HG02981 (cell line): ENCODE measurements around the gene TGM6.

Source experiments
- ATAC-seq: cut with Tn5 transposase; IDR thresholded peaks from one replicate; pipeline ENCODE4 v1.9.1; 2021; ENCODE audit warnings: mild to moderate bottlenecking, moderate library complexity; ENCODE audit not compliant: unreplicated experiment

The TGM6 gene

DNA sequence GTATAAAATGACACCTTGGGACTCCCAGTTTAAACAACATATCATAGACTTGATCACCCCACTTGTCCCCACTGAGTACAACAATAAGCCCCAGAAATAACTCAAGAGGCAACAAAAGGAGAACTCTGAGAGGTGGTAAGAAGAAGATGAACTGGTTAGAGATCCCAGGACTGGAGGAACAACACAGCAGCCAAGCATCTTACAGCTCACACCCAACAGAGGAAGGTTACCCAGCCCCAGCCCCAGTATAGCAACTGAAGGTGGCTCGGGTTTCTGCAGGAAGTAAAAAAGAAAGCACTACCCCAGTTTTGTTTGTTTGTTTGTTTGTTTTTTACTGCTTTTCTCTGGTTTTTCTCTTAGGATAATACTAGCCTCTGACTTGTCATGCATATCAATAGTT, 17.1 kb upstream of the TGM6 start:
- no peak for ATAC-seq

DNA sequence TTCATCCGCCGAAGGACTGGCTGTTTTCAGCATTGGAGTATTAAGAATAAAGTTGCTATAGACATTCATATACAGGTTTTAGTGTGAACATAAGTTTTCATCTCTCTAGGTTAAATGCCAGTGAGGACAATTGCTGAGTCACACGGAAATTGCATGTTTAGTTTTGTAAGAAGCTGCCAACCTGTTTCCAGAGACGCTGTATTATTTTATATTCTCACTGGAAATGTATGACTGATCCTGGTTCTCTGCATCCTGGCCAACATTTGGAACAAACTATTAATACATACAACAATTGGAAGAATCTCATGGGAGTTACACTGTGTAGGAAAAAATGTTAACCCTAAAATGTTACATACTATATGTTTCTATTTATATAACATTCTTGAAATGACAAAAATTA, 16.7 kb upstream of the TGM6 start:
- no peak for ATAC-seq

DNA sequence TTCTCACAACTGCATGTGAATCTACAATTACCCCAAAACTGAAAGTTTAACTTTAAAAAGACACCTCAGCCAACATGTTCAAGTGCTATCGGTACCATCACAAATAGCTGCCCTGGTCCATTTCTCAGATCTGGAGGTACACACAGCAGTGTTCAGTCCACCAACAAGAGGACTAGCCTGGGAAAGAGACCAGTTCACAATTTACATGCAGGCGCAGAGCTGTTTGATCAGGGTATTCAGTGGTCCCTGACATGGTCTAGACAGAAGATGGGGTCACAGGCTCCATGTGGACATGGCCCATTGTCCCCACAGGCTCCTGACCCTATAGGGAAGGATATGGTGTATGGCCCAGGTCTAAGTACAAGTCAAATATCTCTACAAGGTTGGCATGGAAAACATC, 15.6 kb upstream of the TGM6 start:
- no peak for ATAC-seq

- ATAC-seq, result no peak
Measured at GRCh38 chr20:2365666-2366065, 15.0 kb upstream of the TGM6 start.

GRCh38 chr20:2368621-2369020, 12.1 kb upstream of the TGM6 start:
- no peak for ATAC-seq

DNA sequence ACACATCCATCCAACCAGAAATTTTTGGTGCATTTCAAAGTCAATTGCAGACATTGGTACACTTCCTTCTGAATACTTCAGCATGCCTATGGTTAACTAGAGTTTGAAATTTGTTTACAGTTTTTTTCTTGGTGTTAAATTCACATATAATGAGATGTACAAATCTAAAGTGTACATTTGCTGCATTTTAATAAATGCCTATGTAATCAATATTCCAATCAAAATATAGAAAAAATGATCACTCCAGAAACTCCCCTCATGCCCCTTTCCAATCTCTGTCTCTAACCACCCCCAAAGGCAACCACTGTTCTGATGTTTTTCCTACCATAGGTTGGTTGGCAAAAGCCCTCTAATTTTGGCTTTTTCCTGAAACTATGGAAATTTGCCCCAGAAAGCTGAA, 7.6 kb upstream of the TGM6 start:
- ATAC-seq, result no peak

GRCh38 chr20:2374346-2375125, 6.2 kb upstream of the TGM6 start:
- no peak for ATAC-seq

DNA sequence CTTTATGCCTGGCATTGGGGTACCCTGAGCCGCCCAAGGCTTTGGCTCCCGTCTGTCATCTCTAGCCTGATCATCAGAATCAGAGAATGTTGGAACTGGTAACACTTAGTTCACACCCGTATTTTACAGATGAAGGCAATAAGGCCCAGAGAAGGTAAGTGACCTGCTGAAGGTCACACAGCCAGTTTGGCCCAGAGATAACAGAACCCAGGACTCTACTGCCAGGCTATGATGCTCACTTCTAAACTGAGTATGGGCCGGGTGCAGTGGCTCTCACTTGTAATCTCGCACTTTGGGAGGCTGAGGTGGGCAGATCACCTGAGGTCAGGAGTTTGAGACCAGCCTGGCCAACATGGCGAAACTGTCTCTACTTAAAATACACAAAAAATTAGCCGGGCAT, 1.8 kb upstream of the TGM6 start:
- ATAC-seq, result no peak

DNA sequence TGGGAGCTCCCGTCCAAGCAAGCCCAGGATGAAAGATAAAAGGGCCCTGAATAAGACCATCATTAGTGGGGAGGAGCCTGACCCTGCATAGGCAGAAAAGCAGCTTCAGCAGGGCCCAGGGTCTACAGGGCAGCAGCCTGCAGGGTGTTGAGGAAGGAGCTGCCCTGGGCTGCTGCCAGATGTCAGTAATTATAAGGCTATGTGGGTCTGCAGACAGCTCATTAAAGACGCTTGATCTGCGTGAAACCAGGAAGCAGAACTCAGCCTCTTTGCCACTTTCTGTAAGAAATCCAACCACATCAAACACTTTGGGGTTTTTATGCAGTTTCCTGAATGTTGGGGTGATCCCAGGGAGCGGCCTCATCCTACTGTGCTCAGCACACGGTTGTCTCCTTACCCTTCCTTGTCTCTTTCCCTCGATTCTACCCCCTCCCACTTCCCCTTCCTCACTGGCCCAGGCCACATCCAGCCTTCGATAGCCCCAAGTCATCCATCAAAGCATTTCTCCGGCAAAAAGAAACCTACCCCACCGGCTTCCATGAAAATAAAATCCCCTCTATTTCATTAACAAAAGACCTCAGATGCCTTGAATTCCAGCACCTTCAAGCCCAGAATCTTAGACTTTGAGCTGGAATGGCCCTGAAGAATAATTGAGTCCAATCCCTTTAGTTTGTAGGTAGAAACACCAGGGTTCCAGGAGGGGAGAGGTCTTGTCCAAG, 1.0 kb upstream of the TGM6 start:
- no peak for ATAC-seq

- no peak for ATAC-seq
Measured at GRCh38 chr20:2381303-2381702, 602 bp downstream of the TGM6 start.

- no peak for ATAC-seq
Measured at GRCh38 chr20:2382833-2383232, 2.1 kb downstream of the TGM6 start.

DNA sequence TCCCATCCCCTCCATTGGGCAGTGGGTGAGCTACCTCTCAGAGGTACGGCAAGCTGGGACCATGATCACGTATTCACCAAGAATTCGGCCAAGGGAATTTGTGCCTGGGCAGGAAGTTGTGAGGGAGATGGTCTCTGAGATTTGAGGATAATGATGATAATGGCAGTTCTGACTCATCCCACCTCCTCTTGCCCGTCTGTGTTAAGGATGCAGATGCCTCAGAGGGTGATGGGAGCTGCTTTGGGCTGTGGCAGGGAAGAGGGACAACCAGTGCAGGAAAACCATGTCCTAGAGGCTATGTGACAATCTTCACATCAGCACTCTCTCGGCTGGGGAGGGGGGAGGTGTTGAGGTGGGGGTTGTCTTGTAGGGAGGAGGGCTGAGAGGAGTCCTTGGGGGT, 4.3 kb downstream of the TGM6 start:
- no peak for ATAC-seq

DNA sequence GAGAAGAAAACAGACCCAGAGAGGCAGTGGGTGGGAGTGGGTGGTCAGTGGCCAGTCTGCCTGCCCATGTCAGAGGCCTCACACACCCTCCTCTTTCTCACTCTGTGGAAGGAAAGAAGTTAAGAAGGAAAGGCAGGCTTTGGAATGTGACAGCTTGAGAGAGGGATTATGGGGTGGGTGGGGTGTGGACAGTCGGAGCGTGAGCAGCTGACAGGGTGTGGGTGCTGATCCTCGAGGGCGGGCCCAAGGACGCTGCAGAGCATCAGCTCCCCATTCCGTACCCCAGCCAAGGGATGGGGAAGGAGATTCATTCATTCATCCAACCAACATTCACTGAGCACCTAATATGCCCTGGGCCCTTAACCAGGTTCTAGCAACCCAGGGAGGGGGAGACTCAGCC, 4.8 kb downstream of the TGM6 start:
- ATAC-seq, result no peak

- no peak for ATAC-seq
Measured at GRCh38 chr20:2386516-2387179, 5.9 kb downstream of the TGM6 start.

GRCh38 chr20:2387180-2387577, 6.5 kb downstream of the TGM6 start:
- ATAC-seq, result no peak

DNA sequence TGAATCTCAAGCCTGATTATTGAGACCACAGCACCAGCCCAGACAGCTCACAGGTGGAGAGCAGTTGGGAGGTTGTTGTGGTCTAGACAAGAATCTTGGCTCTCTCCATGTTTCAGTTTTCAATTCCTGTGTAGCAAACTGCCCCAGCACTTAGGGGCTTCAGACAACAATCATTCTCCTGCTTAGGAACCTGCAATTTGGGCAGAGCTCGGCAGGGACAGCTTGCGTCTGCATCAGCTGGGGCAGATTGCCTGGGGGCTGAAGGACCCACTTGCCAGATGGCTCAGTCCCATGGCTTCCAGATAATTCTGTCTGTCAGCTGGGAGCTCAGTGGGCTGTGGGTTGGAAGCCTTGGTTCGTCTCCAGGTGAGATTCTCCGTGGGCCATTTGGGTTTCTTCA, 6.9 kb downstream of the TGM6 start:
- no peak for ATAC-seq

- ATAC-seq, result no peak
Measured at GRCh38 chr20:2390951-2391675, 10.4 kb downstream of the TGM6 start.

GRCh38 chr20:2394411-2395055, 13.8 kb downstream of the TGM6 start:
- ATAC-seq, result no peak

DNA sequence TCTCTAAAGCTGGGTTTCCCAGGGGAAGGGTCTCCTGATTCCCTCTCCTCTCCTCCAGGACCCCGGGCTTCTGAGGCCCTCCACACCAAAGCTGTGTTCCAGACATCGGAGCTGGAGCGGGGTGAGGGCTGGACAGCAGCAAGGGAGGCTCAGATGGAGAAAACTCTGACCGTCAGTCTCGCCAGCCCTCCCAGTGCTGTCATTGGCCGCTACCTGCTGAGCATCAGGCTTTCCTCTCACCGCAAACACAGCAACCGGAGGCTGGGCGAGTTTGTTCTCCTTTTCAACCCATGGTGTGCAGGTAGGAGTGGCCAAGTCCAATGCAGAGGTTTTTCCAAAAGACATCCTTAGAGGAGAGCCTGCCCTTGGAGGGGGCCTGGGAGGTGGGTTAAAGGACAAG, 14.4 kb downstream of the TGM6 start:
- no peak for ATAC-seq

DNA sequence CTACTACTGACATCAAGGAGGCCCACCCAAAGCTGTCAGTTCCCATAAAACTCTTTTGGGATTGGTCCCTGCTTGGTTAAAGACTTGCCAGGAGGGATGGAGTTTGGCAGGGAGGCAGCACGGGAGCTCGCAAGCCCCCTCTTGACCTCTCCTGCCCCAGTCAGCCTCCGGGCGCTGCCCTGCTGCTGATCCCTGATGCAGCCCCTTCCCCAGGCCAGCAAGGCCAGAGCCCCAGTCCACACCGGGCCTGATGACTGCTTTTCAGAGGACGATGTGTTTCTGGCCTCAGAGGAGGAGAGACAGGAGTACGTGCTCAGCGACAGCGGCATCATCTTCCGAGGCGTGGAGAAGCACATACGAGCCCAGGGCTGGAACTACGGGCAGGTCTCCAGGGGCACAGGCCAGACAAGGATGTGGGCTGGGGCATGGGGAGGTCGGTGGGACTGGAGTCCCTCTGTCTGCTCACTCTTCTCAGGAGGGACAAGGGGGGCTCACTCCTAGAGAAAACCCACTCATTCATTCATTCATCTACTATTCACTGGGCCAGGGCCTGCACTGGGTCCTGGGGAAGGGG, 15.6 kb downstream of the TGM6 start:
- no peak for ATAC-seq

DNA sequence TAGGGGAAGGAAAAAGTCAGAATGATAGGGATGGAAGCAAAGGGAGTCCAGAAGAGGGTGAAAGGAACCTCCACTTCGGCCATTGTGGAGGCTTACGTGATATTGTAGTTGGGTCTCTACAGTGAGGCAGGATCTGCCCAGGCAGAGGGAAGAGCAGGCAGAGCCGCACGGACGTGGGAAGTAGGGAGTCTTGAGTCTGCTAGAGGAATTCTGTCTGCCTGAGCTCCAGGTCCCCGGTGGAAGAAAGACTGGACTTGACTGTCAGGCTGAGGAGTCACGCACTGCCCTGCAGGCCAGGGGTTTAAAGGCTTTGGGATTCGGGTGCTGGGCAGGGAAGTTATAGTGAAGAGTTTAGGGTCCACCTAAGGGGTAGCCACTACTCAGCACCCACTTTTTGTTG, 16.4 kb downstream of the TGM6 start:
- ATAC-seq, result no peak
